GM21515 (cell line): Measurements from ENCODE around the gene EPC2.

Experiments used
- ATAC-seq: cut with Tn5 transposase; IDR thresholded peaks from one replicate; pipeline ENCODE4 v1.9.1; 2021; ENCODE audit not compliant: unreplicated experiment

The EPC2 gene

DNA sequence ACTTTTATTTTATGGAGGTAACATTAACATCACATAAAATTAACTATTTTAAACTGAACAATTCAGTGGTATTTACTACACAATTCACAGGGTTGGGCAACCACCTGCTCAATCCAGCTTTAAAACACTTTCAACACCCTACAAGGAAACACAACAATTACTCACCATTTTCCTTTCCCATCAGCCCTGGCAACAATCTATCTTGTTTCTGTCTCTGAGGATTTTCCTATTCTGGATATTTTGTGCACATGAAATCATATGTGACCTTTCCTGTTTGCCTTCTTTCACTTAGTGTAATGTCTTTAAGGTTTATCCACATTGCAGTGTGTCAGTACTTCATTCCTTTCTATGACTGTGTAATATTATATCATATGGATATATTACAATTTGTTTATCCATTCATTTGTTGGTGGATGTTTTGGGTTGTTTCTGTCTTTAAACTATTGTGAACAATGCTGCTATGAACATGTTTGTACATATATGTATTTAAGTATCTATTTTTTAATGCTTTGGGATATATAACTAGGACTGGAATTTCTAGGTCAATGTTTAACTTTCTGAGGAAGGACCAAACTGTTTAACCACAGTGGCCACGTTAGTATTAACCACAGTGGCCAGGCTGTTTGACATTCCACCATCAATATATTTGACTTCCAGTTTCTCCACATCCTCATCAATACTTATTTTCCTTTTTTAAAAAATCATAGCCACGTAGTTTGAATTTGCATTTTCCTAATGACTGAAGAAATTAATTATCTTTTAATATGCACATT lies 158.1 kb downstream of the EPC2 start:
- no peak for ATAC-seq

DNA sequence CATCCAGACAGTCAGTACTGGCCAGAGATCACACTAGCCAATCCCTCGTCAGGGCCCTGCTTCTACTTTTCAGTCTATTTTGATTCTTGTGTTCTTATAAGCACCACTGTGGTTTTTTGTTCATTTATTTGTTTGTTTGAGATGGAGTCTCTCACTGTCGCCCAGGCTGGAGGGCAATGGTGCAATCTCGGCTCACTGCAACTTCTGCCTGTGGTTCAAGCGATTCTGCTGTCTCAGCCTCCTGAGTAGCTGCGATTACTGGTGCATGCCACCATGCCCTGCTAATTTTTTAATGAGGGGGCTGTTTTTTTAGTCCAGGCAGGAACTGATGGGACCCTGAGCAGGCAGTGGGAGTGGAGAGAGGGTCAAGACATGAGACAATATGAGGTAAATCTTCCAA lies 165.5 kb downstream of the EPC2 start:
- ATAC-seq, result no peak

GRCh38 chr2:148812306-148812705 lies 167.8 kb downstream of the EPC2 start:
- ATAC-seq, result no peak

DNA sequence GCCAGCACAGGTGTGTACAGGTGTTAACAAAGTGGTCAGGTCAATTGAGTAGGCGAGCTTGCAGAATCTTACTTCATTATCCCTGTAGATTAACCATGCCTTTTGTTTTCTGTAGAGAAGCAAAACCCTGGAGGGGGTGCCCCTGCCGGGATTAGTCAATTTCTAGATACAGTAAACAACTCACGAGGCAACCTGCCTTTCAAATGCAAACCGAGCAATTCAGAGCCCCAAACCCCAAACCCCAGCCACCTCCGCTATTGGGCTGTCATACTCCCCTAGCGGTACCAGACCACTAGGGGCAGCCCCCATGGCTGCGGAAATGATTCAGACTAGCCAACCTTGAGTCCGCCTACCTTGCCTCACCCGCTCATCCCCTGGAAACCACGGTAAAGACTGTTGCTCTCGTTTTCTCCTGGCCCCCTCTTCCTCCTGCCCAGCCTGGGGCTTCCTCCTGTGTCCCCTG lies 169.1 kb downstream of the EPC2 start:
- ATAC-seq, result peak; percentile 98

DNA sequence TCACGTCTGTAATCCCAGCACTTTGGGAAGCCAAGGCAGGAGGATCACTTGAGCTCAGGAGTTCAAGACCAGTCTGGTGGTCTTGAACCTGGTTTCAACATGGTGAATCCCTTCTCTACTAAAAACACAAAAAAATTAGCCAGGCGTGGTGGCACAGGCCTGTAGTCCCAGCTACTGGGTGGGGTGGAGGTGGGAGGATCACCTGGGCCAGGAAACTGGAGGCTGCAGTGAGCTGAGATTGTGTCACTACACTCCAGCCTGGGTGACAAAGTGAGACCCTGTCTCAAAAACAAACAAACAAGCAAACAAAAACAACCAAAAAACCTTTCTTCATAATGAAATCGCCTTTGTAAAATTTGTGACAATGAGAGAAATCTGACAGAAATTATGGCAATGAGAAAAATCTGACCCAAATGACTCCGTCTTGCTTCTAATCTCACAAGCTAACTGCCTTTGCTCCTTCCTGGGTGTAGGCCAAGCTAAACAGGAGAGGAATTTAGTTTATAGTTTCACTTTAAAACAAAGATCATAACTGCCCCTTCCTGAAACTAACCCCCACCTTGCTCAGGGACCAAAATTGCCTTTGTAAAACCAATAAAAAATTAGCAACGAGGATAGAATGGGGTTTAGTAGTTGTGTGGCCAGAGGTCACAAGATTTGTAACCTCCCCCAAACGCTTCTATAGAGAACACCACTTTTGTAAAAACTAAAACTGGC lies 169.8 kb downstream of the EPC2 start:
- peak; percentile 5 for ATAC-seq

- ATAC-seq, result no peak
Observed at GRCh38 chr2:148814860-148815419, 170.4 kb downstream of the EPC2 start.

GRCh38 chr2:148816176-148816575 lies 171.6 kb downstream of the EPC2 start:
- no peak for ATAC-seq

DNA sequence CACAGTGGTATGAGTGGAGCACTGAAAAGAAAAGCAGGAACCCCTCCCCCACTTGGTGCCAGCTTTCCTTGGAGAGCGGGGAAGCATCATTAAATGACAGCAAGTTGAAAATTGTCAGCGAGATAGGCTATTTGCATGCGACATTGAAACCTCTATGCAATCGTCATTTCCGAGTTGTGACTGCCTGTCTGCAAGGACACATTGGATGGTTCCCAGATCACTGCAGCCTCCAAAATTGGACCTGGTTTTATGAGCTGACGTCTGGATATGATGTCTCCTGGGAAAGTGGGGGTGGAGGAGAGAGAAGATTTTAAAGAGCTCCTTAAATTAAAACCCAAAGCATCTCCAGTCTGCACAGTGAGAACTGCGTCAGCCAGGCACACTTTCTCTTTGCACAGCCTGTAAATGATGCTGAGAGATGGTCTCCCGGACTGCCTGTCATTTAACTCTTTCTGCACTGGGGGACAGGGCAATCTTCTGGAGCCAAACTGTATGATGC lies 172.7 kb downstream of the EPC2 start:
- no peak for ATAC-seq

- no peak for ATAC-seq
Observed at GRCh38 chr2:148819019-148819585, 174.6 kb downstream of the EPC2 start.

- ATAC-seq, result no peak
Observed at GRCh38 chr2:148824190-148824589, 179.6 kb downstream of the EPC2 start.

GRCh38 chr2:148826791-148827190 lies 182.2 kb downstream of the EPC2 start:
- ATAC-seq, result no peak

GRCh38 chr2:148828941-148829340 lies 184.4 kb downstream of the EPC2 start:
- ATAC-seq, result no peak

- no peak for ATAC-seq
Observed at GRCh38 chr2:148829618-148830017, 185.1 kb downstream of the EPC2 start.

DNA sequence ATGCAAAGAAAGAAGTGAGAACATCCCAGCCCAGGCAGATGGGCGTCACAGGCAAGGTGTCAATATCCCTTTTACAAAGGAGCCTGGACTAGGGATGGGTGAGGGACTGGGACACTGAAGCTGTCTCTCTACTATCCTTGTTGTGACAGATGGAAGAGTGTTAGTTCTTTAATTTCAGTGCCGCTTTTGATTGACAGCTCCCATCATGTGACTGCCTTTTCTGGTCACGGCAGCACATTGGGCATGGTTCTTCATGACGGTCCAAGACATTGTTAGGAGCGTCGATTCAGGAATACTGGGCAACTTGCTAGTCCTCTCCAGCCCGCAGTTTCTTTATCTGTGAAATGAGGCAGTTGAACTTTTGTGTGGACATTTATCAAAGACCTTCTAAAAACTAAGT lies 188.1 kb downstream of the EPC2 start:
- no peak for ATAC-seq
